Immature natural killer cell (primary cell): ENCODE results near the gene CASK. TPM values are rescaled to one million over a fixed set of nuclear protein-coding genes. Genes with fewer than 3 reads are reported as not detected.
"Not testable (repeated sequence)": the region's sequence is repeated elsewhere in the genome, so short reads cannot be mapped to it uniquely, and the experiment has no call there.

Experiments
- DNase-seq, 3 donors: peaks; one replicate each; pipeline ENCODE4 v3.0.0; 2022; ENCODE audit warnings: mixed read lengths in 1 of 3
- H3K27ac Mint-ChIP-seq, 6 donors: one replicate each; pipeline ENCODE4 v1.8.0; 2020; ENCODE audit warnings: mixed read lengths in 6 of 6, mild to moderate bottlenecking in 5 of 6, inconsistent platforms in 4 of 6, moderate library complexity in 3 of 6
- H3K27me3 Mint-ChIP-seq, 3 donors: one replicate each; pipeline ENCODE4 v1.8.0; 2020 to 2021; ENCODE audit warnings: low read depth in 3 of 3, mild to moderate bottlenecking in 3 of 3, mixed read lengths in 3 of 3, moderate library complexity in 3 of 3, inconsistent platforms in 1 of 3
- H3K36me3 Mint-ChIP-seq, 3 donors: one replicate each; pipeline ENCODE4 v1.8.0; 2020; ENCODE audit warnings: mixed read lengths in 3 of 3, inconsistent platforms in 2 of 3, mild to moderate bottlenecking in 2 of 3
- H3K4me1 Mint-ChIP-seq, 2 donors: one replicate each; pipeline ENCODE4 v1.8.0; 2020; ENCODE audit warnings: inconsistent platforms in 2 of 2, mild to moderate bottlenecking in 2 of 2, mixed read lengths in 2 of 2, moderate library complexity in 1 of 2
- H3K4me3 Mint-ChIP-seq, 5 donors: one replicate each; pipeline ENCODE4 v1.8.0; 2020; ENCODE audit warnings: mild to moderate bottlenecking in 5 of 5, mixed read lengths in 5 of 5, inconsistent platforms in 3 of 5, moderate library complexity in 3 of 5
- H3K9me3 Mint-ChIP-seq, 6 donors: one replicate each; pipeline ENCODE4 v1.8.0; 2020; ENCODE audit warnings: mild to moderate bottlenecking in 6 of 6, mixed read lengths in 6 of 6, inconsistent platforms in 4 of 6, moderate library complexity in 3 of 6
- polyA plus RNA-seq, 3 donors: library from polyadenylated mRNA; unstranded; fragments of 300-500 nt; fragmentation: Illumina TruSeq; gene quantifications; one replicate each; pipeline ENCODE4 v1.2.3, GENCODE V29; 2021

CASK gene
- polyA plus RNA-seq, 3 donors from 2014 or later = 3.0 to 7.0 (median 3.2) TPM

DNA sequence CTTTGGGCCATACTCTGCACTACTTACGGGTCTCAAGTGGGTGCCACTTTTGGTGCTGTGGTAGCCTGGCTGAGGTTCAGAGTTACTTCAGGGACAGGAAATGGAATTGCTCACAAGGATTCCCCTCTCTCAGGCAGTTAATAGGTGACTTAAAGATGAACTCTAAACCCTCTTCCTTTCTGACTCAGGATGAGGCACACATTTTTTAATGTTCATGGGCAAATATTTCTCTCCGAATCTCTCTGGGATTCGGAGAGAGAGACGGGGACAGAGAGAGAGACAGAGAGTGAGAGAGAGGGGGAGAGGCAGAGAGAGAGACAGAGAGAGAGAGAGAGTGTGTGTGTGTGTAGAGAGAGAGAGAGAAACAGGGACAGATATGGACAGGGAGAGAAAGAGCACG lies 396.4 kb downstream of the CASK start:
- Mint-ChIP-seq H3K27me3 (peaks cover 0 to 12% (median 3%) of the 10 kb centered on the region in 3 donors), H3K27ac (no peak overlapping the region), H3K36me3 (peaks cover 6 to 16% (median 11%) of the 10 kb centered on the region in 3 donors), H3K4me1 (no peaks in the 10 kb centered on the region), H3K9me3 (no peaks in the 10 kb centered on the region), H3K4me3 (no peak overlapping the region)
- no peak for DNase-seq

DNA sequence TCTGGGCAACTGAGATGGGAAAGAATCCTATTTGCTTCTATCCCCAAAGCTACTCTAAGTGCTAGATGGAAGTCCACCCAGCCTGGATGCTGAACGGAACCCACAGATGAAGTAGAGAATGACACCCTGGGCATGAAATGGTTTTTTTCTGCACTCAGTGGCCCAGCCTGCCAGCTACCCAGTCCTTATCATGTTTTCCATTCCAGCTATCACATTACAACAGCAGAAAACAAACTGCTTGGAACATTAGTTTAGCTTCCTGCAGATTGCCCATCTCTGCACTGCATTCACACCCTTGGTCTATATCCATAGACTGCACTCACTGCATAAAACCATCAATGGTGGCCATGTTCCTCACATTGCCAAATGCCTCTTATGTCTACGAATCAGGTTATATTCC lies 397.1 kb downstream of the CASK start:
- Mint-ChIP-seq H3K4me3 (no peak overlapping the region), H3K27ac (no peak overlapping the region), H3K4me1 (no peaks in the 10 kb centered on the region), H3K27me3 (peaks cover 0 to 12% (median 3%) of the 10 kb centered on the region in 3 donors), H3K9me3 (no peaks in the 10 kb centered on the region), H3K36me3 (peaks cover 6 to 16% (median 11%) of the 10 kb centered on the region in 3 donors)
- no peak for DNase-seq

DNA sequence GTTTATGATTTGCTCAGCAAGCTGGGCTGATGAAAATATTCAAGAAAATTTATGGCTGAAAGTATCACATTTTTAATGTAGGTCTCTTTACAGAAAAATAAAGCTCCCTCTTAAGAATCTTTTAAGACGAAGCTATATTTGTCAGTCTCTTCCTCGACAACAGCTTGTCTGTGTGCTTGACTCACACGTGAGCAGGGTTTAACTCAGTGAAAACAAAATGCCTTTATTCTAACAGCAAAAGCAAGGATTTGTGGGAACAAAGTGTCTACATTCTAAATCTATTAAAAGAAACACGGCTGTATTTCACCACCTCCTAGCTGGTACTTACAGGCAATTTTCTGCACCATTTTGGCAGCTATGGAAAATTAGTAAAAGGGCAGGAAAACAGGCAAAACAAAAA lies 400.7 kb downstream of the CASK start:
- Mint-ChIP-seq H3K27ac (no peak overlapping the region), H3K4me1 (peaks cover 7 to 12% of the 10 kb centered on the region in 2 donors), H3K36me3 (peaks cover 0 to 4% (median 4%) of the 10 kb centered on the region in 3 donors), H3K27me3 (peaks cover 0 to 13% (median 8%) of the 10 kb centered on the region in 3 donors), H3K9me3 (no peaks in the 10 kb centered on the region), H3K4me3 (no peak overlapping the region)
- no peak for DNase-seq

DNA sequence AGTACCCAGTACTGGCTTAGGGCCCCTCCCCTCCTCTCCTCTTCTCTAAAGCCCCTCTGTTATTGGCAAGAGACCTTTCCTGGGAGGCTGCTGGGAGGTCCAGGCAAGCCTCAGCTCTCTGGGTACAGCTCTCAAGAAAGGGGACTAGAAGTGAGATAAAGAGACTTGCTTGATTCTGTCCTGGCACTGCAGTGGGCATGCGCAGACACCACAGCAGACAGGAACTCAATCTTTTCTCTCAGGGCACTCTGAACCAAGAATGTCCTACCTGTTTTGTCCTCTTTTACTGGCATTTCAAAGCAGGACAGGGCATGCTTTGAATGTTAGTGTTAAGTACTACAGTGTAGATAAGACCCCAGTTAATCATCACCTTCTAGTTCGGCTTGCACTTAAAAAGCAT lies 401.3 kb downstream of the CASK start:
- DNase-seq = no peak
- Mint-ChIP-seq H3K27ac (no peak overlapping the region), H3K27me3 (peaks cover 0 to 13% (median 9%) of the 10 kb centered on the region in 3 donors), H3K36me3 (peaks cover 0 to 4% (median 4%) of the 10 kb centered on the region in 3 donors), H3K9me3 (no peaks in the 10 kb centered on the region), H3K4me1 (peaks cover 7 to 12% of the 10 kb centered on the region in 2 donors), H3K4me3 (no peak overlapping the region)

DNA sequence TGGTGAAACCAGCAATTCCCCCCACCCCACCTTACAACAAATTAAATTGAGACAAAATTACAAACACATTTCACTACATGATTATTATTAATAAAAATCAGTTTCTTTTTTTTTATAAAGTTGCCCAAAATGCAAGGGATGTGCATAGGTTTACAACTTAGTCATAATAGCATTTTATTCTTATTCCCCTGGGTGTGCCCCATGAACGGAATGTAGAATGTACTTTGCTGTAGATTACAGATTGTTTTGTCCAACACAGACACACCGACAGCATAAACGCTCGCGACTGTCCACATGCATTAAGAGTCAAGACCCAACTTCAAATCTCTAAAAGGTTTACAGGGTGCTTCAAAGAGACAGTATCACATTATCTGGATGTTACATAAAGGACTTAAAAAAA lies 403.9 kb downstream of the CASK start:
- peaks cover 0 to 4% (median 4%) of the 10 kb centered on the region in 3 donors for H3K36me3 Mint-ChIP-seq
- H3K9me3 Mint-ChIP-seq = no peaks in the 10 kb centered on the region
- peaks cover 1 to 13% (median 6%) of the 10 kb centered on the region in 3 donors for H3K27me3 Mint-ChIP-seq
- peaks cover 7 to 12% of the 10 kb centered on the region in 2 donors for H3K4me1 Mint-ChIP-seq
- DNase-seq = no peak
- no peak overlapping the region for H3K27ac Mint-ChIP-seq
- H3K4me3 Mint-ChIP-seq = no peak overlapping the region

DNA sequence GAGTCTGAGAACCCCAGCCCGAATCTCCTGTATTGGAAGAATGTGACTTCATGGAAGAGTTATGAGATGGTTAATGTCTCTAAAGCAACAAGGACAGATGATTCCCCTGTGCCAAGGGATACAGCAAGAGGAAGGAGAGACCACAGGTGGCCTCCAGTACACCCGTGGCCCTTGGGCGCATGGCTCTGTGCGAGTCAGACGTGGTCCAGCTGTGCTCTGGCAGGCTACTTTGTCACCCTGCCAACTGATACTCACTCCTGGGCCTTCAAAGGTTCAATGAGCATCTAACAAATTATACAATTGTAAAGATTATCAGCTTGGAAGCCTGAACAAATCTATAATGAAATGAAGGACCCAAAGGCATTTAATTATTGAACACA lies 404.5 kb downstream of the CASK start:
- Mint-ChIP-seq H3K27ac (peak overlapping the region in 1 of 6 donors; percentile 42), H3K36me3 (peaks cover 0 to 4% (median 4%) of the 10 kb centered on the region in 3 donors), H3K9me3 (no peaks in the 10 kb centered on the region), H3K27me3 (peaks cover 1 to 13% (median 7%) of the 10 kb centered on the region in 3 donors), H3K4me3 (no peak overlapping the region), H3K4me1 (peaks cover 7 to 12% of the 10 kb centered on the region in 2 donors)
- no peak for DNase-seq

DNA sequence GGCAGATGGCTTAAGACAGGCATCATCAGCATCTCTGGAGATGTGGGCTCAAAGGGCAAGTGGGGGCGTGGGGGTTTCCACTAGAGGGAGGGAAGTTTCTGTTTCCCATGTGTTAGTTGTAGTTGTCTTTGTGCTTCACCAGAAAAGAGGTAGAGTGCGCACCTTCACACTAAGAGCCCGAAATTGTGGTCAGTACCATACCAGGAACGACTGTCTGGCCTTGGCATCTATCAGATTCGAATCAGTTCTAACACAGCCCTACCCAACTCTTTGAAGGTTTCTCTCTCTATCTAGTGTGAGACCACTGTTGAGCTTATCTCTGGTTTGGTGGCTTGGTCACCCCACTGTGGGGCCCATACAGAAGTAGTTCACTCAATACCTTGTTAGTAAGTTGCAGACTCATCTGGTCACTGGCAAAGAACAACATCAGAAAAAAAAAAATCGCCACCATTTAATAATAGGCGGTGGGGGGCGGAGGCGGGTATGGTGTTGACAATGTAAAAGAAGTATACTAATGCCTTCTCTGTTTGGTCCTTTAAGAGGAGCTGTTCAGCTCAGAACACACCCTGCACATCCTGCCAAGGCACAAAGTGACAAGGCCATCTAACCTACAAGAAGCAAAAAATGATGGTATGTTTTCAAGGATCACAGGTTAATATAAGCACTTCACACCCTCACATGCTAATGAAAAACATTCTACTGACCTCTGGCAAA lies 405.1 kb downstream of the CASK start:
- H3K4me1 Mint-ChIP-seq = peaks cover 7 to 12% of the 10 kb centered on the region in 2 donors
- H3K27me3 Mint-ChIP-seq = peaks cover 1 to 11% (median 7%) of the 10 kb centered on the region in 3 donors
- peak overlapping the region in 1 of 6 donors; percentile 42 for H3K27ac Mint-ChIP-seq
- peak; percentile 14 to 34 (median 28) for DNase-seq
- peaks cover 0 to 4% (median 4%) of the 10 kb centered on the region in 3 donors for H3K36me3 Mint-ChIP-seq
- no peaks in the 10 kb centered on the region for H3K9me3 Mint-ChIP-seq
- H3K4me3 Mint-ChIP-seq = no peak overlapping the region

DNA sequence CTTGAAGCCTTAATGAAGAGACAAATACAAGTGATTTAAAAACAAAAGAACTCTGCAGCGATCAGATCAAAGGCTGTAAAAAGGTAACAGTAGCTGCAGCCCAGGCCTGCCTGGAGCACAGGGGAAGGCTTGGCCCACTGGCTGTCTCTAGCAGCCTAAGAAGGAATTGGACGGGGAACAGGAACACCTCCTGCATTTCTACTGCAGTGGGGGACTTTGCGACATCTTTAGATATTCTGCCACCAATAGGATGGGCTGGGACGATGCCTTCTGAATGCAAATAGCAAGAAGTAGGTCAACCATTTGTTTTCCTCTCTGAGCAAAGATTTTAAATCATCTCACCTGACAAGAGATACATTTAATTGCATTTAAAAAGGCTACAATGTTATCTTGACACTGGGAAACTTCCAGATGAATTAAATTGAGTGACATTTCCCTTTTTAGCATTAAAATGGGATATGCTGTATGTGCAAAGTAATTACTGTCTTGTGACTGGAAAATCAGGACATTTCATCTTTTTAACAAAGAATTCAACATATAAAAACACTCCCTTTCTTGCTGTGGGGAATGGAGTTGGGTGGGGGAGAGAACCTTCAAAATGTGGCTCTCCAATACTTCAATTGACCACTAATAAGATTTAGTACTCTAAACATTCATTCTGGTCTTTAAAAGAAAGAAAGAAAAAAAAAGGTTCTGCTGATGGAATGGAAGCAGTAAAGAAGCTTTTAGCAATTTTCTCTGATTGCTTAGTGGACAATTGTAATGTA lies 406.2 kb downstream of the CASK start:
- Mint-ChIP-seq H3K4me3 (no peak overlapping the region), H3K36me3 (no peaks in the 10 kb centered on the region), H3K27ac (no peak overlapping the region), H3K4me1 (peaks cover 7 to 16% of the 10 kb centered on the region in 2 donors), H3K27me3 (peaks cover 1 to 9% (median 7%) of the 10 kb centered on the region in 3 donors), H3K9me3 (no peaks in the 10 kb centered on the region)
- DNase-seq = no peak

DNA sequence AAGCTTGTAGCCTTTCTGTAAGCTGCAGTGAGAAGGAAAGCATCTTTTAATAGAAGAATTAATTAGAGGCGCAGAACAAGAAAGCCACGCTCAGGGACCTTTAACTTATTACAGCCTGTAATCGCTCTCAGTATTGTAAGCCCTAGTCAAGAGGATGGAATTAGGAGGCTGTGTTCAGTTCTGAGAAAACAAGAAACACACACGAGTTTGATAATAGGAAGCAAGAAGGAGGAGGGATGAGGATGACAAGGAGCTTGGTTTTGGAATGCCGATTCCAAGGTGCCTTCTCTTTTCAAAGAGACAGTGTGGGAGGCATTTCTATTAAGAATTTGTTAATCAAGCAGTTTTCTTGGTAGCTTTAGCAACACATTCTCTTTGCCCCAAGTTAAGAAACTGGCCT lies 406.9 kb downstream of the CASK start:
- Mint-ChIP-seq H3K36me3 (no peaks in the 10 kb centered on the region), H3K27ac (no peak overlapping the region), H3K4me3 (no peak overlapping the region), H3K4me1 (peaks cover 9 to 21% of the 10 kb centered on the region in 2 donors), H3K9me3 (no peaks in the 10 kb centered on the region), H3K27me3 (peaks cover 1 to 9% (median 7%) of the 10 kb centered on the region in 3 donors)
- no peak for DNase-seq

DNA sequence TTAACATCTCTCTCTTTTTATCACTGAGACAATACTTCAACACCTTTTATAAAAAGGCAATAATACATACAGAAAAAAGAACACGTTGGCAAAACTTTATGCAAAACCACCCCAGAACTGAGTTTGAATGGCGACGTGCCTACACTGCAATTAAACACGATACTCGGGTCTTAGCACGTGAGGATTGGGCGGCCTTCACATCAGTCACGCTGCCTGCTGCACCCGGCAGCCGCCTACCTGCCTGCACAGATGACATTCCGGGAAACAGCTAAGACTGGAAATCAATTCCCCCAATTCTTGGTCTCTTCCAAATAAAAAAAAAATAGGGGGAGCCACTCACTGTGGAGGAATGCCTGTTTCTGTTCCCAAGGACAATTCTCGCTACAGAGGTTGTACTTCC lies 408.0 kb downstream of the CASK start:
- no peaks in the 10 kb centered on the region for H3K9me3 Mint-ChIP-seq
- no peak overlapping the region for H3K27ac Mint-ChIP-seq
- H3K4me3 Mint-ChIP-seq = no peak overlapping the region
- peaks cover 1 to 9% (median 7%) of the 10 kb centered on the region in 3 donors for H3K27me3 Mint-ChIP-seq
- no peak for DNase-seq
- H3K4me1 Mint-ChIP-seq = peaks cover 9 to 21% of the 10 kb centered on the region in 2 donors
- no peaks in the 10 kb centered on the region for H3K36me3 Mint-ChIP-seq

DNA sequence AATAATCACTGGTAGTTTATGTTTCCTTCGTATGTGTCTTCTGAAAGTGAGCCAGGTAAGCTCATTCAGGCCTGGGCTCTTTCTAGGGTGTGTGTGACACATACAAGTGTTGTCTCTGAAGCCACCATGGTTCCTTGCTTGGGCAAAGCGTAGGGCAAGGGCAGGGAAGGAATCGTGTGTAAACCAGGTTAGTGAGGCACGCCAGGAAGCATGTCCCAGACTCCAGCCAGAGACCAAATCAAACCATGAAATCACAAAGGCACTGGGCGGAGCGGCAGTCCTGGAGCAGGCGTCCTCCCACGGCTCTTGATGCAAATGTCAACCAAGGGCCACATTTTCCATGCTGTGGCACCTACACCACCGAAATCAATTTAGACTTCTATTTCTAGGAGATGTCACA lies 409.2 kb downstream of the CASK start:
- no peaks in the 10 kb centered on the region for H3K9me3 Mint-ChIP-seq
- peaks cover 9 to 21% of the 10 kb centered on the region in 2 donors for H3K4me1 Mint-ChIP-seq
- no peak overlapping the region for H3K4me3 Mint-ChIP-seq
- no peak overlapping the region for H3K27ac Mint-ChIP-seq
- no peak for DNase-seq
- H3K36me3 Mint-ChIP-seq = no peaks in the 10 kb centered on the region
- peaks cover 1 to 9% (median 7%) of the 10 kb centered on the region in 3 donors for H3K27me3 Mint-ChIP-seq

DNA sequence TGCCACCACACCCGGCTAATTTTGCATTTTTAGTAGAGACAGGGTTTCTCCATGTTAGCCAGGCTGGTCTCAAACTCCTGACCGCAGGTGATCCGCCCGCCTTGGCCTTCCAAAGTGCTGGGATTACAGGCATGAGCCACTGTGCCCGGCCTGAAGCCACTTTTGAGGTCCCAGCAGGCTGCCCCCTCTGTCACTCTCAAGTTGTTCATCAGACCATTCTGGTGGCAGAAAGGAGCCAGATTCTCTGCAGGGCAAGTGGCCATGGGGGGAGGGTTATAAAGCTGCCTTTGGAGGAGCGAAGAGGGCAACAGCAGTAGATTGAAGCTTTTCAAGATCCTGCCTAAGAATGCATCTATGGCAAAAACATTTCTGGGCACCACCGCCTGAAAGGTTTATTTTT lies 410.5 kb downstream of the CASK start:
- DNase-seq, H3K4me1 Mint-ChIP-seq, H3K27ac Mint-ChIP-seq, H3K36me3 Mint-ChIP-seq, H3K27me3 Mint-ChIP-seq, H3K4me3 Mint-ChIP-seq, H3K9me3 Mint-ChIP-seq: not testable (repeated sequence)

DNA sequence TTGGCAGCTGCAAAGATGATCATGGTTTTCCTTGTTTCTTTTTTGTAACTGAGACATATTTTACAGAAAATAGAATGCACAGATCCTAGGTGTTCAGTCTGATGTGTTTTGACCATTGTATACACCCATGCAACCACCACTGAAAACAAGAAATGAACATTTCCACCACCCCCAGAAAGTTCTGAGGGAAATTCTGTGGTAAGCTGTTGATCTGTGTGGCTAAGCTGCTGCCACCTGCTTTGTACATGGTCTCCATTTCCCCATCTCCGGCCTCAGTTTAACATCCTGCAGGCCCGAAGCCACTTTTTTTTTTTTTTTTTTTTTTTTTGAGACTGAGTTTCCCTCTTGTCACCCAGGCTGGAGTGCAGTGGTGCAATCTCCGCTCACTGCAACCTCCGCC lies 411.0 kb downstream of the CASK start:
- Mint-ChIP-seq H3K36me3 (no peaks in the 10 kb centered on the region), H3K4me3 (peak overlapping the region in 1 of 5 donors; percentile 25), H3K9me3 (no peaks in the 10 kb centered on the region), H3K27me3 (peaks cover 1 to 8% (median 1%) of the 10 kb centered on the region in 3 donors), H3K4me1 (peaks cover 2 to 9% of the 10 kb centered on the region in 2 donors), H3K27ac (no peak overlapping the region)
- DNase-seq = no peak

DNA sequence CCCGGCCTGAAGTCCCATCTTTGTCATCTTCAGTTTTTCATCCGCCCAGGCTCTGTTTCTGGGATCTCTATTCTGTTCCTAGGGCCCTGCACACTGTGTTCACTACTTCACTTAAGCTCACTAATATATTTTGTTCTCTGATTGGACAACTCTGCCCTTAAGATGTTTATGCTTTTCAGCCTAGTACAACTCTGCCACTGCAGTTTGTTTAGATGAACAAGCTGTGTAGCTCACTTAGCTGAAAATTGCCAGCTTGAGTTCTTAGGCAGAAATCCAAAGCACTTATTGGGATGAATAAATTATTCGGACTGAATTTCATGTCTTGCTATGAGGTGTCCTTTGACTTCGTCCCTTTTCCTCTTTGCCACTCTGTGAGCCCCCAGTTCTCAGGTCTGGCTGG lies 415.4 kb downstream of the CASK start:
- Mint-ChIP-seq H3K4me3 (no peak overlapping the region), H3K27ac (peak overlapping the region in 1 of 6 donors; percentile 17), H3K9me3 (no peaks in the 10 kb centered on the region), H3K4me1 (peaks cover 2 to 9% of the 10 kb centered on the region in 2 donors), H3K36me3 (no peaks in the 10 kb centered on the region), H3K27me3 (peaks cover 0 to 6% (median 0%) of the 10 kb centered on the region in 3 donors)
- no peak for DNase-seq
